GM12801 (cell line): Measurements from ENCODE around the gene ANKS1A.

ENCODE experiments used
- TF ChIP-seq, protein P1 (sequence below): IDR thresholded peaks from one replicate; pipeline ENCODE4 v1.5.1; 2011; ENCODE audit warnings: control low read depth; ENCODE audit not compliant: insufficient read length; ENCODE audit errors: extremely low read depth

Gene ANKS1A

DNA sequence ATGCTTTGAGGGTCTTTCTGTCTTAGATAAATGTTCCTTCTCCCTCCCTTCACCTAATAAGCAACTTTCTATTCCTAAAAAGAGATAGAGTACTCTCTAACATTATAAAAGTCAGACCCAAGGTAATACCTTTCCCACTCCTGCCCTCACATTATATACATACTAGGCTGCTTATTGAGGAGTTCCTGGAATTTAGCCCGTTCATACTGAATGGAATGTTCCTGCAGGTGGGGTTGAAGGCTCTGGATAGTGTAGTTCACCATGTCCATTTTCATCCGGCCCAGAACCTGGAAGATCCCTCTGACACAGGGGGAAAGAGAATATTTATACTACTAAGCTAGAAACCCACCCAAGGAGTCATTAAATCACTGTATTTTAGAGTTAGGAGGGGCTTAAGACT, 231.7 kb downstream of the ANKS1A start:
- TF ChIP-seq, protein P1, sequence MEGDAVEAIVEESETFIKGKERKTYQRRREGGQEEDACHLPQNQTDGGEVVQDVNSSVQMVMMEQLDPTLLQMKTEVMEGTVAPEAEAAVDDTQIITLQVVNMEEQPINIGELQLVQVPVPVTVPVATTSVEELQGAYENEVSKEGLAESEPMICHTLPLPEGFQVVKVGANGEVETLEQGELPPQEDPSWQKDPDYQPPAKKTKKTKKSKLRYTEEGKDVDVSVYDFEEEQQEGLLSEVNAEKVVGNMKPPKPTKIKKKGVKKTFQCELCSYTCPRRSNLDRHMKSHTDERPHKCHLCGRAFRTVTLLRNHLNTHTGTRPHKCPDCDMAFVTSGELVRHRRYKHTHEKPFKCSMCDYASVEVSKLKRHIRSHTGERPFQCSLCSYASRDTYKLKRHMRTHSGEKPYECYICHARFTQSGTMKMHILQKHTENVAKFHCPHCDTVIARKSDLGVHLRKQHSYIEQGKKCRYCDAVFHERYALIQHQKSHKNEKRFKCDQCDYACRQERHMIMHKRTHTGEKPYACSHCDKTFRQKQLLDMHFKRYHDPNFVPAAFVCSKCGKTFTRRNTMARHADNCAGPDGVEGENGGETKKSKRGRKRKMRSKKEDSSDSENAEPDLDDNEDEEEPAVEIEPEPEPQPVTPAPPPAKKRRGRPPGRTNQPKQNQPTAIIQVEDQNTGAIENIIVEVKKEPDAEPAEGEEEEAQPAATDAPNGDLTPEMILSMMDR, result no peak

DNA sequence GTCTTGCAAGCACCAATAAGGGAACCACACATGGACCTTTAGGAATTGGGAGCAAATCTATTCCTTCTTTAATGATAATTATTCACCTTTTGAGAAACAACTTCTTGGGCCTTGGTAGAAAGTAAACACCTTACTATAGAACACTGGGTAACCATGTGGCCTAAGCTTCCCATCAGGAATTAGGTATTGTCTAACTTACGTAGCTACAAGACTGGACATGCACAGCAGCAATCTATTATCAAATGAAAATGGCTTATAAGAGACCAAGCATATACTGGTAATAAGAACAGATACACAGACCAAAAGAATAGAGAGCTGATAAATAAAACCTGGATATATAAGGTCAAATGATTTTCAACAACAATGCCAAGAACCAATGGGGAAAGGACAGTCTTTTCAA, 235.3 kb downstream of the ANKS1A start:
- TF ChIP-seq, protein P1, result no peak

DNA sequence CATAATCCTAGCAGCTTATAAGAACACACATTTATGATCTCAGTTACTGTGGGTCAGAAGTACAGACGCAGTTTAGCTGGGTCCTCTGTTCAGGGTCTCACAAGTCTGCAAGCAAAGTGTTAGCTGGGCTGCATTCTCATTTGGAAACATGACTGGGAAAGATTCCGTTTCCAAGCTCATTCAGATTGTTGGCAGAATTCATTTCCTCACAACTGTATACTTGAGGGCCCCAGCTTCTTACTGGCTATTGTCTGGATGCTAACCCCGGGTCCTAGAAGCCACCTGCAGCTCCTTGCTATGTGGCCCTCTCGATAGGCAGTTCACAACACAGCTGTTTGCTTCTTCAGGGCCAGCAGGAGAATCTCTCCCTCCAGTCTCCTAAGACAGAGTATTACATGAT, 239.0 kb downstream of the ANKS1A start:
- TF ChIP-seq, protein P1, result no peak

DNA sequence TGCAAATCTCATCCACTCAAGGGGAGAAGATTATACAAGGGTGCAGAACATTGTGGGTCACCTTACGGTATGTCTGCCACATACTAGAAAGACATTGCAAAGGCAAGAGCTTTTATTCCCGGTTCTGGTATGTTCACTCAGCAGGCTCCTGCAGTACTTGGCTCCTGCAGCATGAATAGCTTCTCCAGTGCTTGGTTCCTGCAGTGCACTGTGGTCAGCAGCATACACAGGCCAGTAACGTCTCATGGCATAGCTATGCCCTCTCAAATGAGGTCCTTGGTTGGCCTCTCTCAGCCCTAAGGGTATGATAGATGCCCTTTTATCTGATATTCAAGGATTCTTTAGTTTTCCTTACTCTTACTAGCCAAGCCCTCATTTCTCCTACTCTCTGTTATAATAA, 239.4 kb downstream of the ANKS1A start:
- TF ChIP-seq, protein P1, result no peak

DNA sequence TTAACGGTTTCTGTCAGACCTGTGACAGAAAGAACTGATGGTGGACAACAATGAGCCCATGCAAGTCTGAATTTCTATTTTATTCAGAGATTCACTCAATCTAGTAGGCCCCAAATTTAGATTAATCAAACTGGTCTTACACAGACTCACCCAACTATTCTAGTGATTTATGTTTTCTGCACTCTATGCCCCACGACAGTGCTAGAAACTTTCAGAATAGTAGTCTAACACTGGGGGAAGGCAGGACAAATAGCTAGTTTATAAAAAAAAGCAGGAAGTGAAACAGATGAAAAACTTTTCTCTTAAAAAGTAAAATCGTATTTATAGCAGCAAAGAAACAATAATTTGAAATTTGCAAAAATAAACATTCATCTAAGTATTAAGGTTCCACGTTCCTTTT, 247.1 kb downstream of the ANKS1A start:
- TF ChIP-seq, protein P1, result no peak

DNA sequence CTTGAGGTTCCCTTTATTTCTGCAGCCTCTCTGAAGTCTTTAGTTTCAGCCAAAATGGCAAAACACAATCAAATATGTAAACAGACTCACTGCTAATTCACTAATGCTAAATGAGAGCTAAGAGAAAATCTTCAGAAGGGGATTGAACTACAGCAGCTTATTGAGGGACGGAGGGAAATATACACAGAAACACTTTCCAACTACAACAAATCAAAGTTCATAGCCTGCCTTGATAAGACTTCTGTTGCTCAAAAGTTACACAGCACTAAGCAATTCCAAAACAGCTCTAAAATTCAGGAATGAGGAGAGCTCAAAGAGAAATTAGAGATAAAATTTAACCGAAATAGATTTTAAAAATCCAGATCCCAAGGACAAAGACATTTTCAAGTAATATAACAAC, 250.4 kb downstream of the ANKS1A start:
- TF ChIP-seq, protein P1, result no peak

DNA sequence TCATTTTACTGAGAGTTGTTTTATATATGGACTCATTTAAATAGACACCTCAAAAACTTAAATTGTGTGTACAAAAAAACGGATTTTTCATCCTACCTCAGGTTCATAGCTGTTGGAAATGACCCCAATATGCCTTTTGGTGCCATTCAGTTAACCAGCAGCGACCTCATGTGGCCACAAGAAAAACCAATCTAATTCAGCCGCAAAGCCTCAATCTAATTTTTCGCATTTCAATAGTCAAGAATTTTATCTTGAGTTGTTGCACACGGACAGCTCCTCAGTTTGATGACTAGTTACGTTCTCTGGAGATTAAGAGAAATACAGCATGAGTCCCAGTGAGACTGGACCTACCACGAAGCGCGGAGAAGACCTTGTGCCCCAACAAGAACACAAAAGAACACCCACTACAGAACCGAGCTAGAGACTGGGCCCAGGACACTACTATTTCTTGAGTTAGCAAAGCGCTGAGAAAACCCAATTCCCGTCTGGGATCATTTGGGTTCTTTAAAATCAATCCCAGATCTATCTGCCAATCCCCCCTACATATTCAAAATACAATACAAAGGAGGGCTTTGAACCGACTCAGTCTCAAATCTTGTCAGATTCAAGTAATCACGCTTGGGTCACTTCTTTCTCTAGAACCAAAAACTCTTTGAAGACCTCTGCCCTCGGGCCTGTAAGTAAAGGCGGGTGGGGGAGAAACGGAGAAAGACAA, 251.0 kb downstream of the ANKS1A start:
- TF ChIP-seq, protein P1, result no peak

DNA sequence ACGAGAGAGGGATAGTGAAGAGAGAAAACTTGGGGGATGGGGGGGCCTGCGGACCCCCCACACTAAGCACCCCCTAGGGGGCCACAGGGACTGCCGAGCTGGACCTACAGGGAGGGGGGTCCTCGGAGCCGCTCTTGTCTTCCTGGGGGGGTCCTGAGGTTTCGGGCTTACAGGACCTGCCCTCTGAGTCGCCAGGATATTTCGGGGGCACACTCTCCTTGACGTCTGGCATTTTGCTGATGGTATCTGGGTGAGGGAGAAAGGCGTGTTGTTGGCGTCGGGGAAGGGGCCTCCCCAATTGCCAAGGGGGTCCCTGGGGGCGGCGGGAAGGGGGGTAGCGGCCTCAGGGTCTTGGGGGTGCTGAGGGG, 251.6 kb downstream of the ANKS1A start:
- TF ChIP-seq, protein P1, result no peak
